Chondrocyte (in vitro differentiated cells): ENCODE results near the gene MRPL14. TPM values are rescaled to one million over a fixed set of nuclear protein-coding genes. Genes with fewer than 3 reads are reported as not detected.

Experiments used
- DNase-seq: peaks from one replicate; pipeline ENCODE4 v3.0.0; 2021; ENCODE audit warnings: mixed read lengths, low spot score
- H3K27ac Mint-ChIP-seq: one replicate; pipeline ENCODE4 v1.8.0; 2021; ENCODE audit warnings: mild to moderate bottlenecking, moderate library complexity, mixed read lengths; ENCODE audit not compliant: unreplicated experiment
- H3K27me3 Mint-ChIP-seq: 2 replicates; pipeline ENCODE4 v1.8.0; 2021; ENCODE audit warnings: low read depth, mixed read lengths
- H3K36me3 Mint-ChIP-seq: 2 replicates; pipeline ENCODE4 v1.8.0; 2021; ENCODE audit warnings: low read depth, mixed read lengths
- H3K4me1 Mint-ChIP-seq: 2 replicates; pipeline ENCODE4 v1.8.0; 2021; ENCODE audit warnings: low read depth, mild to moderate bottlenecking, mixed read lengths
- H3K4me3 Mint-ChIP-seq: one replicate; pipeline ENCODE4 v1.8.0; 2021; ENCODE audit warnings: mild to moderate bottlenecking, moderate library complexity, mixed read lengths; ENCODE audit not compliant: unreplicated experiment
- H3K9me3 Mint-ChIP-seq: 2 replicates; pipeline ENCODE4 v1.8.0; 2021; ENCODE audit warnings: low read depth, mixed read lengths
- total RNA-seq: library from RNA; stranded (reverse); gene quantifications from 3 replicates; pipeline ENCODE4 v1.2.1, GENCODE V29; 2021
- TF ChIP-seq, protein P1 (sequence below): fragments of 200-600 bp; sonication (generic); IDR thresholded peaks from 2 replicates; pipeline ENCODE4 v1.5.0; 2021; ENCODE audit warnings: antibody characterized with exemption, mild to moderate bottlenecking, moderate library complexity

MRPL14 gene
- total RNA-seq, 1 donor from 2014 or later, result 35.1 TPM

DNA sequence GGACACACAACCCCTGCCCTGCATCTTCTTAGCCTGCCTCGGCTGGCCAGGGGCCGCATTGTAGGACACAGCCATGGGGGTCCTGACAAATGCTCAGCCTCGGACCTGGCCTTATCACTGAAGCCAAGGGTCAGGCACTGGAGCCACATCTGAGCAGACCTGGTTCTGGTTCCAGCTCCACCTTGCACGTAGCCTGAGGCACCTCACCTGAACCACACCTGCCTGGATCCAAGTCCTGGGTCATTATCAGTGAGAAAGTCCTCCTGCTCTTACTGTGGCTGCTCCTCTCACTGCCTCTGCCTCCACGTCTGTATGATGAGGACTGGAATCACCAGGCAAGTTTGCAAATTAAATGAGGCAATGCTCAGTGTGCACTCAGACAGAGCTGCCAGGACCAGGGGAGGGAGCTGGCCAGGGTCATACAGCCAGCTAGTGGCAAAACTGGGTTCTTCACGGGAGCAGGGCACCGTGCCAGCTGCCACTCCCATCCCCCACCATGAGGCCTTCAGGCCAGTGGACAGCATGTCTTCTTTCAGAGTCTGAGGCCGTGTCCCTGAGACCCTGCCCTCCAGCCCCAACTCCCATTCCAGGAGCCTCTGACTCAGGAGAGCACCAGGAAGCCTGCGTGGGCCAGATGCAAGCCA is 40.2 kb downstream of the MRPL14 start:
- no peak overlapping the region for H3K27ac Mint-ChIP-seq
- H3K27me3 Mint-ChIP-seq, result no peaks in the 10 kb centered on the region
- peaks cover 4% of the 10 kb centered on the region for H3K4me1 Mint-ChIP-seq
- peaks cover 2% of the 10 kb centered on the region for H3K36me3 Mint-ChIP-seq
- TF ChIP-seq, protein P1, sequence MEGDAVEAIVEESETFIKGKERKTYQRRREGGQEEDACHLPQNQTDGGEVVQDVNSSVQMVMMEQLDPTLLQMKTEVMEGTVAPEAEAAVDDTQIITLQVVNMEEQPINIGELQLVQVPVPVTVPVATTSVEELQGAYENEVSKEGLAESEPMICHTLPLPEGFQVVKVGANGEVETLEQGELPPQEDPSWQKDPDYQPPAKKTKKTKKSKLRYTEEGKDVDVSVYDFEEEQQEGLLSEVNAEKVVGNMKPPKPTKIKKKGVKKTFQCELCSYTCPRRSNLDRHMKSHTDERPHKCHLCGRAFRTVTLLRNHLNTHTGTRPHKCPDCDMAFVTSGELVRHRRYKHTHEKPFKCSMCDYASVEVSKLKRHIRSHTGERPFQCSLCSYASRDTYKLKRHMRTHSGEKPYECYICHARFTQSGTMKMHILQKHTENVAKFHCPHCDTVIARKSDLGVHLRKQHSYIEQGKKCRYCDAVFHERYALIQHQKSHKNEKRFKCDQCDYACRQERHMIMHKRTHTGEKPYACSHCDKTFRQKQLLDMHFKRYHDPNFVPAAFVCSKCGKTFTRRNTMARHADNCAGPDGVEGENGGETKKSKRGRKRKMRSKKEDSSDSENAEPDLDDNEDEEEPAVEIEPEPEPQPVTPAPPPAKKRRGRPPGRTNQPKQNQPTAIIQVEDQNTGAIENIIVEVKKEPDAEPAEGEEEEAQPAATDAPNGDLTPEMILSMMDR, result no peak
- no peak for DNase-seq
- H3K4me3 Mint-ChIP-seq, result no peak overlapping the region
- no peaks in the 10 kb centered on the region for H3K9me3 Mint-ChIP-seq

DNA sequence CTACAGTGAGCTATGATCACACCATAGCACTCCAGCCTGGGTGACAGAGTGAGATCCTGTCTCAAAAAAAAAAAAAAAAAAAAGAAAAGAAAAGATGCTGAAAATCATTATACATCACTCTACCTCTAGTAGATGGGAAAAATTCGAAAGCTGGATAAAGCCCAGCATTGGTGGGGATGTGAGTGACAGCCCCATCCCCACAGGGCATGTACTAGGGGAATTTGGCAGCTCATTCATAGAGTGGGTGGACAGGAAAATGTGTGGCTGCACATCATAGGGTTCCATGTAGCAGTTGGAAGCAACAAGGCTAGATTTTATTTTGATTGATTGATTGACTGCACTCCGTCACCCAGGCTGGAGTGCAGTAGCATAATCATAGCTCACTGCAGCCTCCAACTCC is 42.0 kb downstream of the MRPL14 start:
- TF ChIP-seq, protein P1, result no peak
- H3K27me3 Mint-ChIP-seq, result no peaks in the 10 kb centered on the region
- peaks cover 4% of the 10 kb centered on the region for H3K4me1 Mint-ChIP-seq
- H3K27ac Mint-ChIP-seq, result no peak overlapping the region
- H3K36me3 Mint-ChIP-seq, result no peaks in the 10 kb centered on the region
- DNase-seq, result no peak
- no peak overlapping the region for H3K4me3 Mint-ChIP-seq
- no peaks in the 10 kb centered on the region for H3K9me3 Mint-ChIP-seq

DNA sequence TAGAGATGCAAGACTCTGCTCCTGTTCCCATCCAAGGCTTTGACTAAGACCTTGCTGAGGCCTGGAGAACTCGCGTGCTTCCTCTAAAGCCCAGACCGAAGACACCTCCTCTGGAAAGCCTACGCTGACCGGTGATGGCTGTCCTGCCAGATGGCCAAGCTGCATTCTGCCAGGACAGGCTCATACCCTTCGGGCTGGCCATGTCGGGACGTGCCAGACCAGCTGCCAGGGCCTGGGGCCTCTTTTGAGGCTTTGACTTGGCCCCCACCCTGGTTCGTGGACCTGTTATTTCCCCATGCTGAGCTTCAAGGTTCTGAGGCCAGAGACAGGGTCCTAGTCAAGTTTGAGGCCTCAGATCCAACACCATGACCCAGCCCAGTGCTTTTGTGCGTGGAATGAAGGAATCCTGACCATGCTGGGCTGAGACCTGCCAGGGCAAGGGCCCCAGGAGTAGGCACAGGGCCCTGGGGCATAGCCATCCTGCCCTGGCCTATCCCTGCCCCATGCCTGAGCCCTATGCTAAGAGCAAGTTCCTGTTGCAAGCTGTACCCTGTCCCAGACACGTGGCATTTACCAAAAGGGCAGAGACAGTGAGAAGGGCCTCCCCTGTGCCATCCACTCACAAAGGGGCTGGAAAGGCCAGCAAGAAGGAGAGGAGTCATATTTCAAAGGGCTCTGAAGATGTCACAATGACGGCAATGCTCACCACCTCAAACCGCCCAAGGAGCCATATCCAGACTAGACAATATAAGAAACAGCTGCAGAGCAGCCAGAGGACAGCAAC is 42.8 kb downstream of the MRPL14 start:
- no peak overlapping the region for H3K27ac Mint-ChIP-seq
- no peak for DNase-seq
- H3K4me1 Mint-ChIP-seq, result peaks cover 4% of the 10 kb centered on the region
- no peaks in the 10 kb centered on the region for H3K9me3 Mint-ChIP-seq
- H3K27me3 Mint-ChIP-seq, result no peaks in the 10 kb centered on the region
- no peak overlapping the region for H3K4me3 Mint-ChIP-seq
- no peaks in the 10 kb centered on the region for H3K36me3 Mint-ChIP-seq
- TF ChIP-seq, protein P1, result no peak

DNA sequence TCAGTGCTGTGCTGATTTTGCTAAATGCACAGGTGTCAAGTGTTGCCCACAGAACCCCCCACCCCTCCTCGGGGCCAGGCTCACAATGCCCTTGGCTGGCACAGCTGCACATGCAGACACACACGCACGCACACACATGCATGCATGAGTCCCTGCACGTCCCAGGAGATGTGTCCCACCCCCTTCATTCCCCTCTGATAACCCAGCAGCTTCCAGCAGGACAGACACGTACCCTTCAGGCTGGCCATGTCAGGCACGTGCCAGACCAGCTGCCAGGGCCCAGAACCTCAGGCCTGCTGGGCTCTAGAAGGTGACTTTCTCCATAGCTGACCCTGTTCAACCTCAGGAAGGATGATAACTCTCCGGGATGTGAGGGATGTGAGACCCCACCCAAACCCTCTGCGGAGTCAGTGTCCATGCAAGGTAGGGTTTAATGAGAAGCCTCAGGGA is 44.4 kb downstream of the MRPL14 start:
- no peak overlapping the region for H3K4me3 Mint-ChIP-seq
- TF ChIP-seq, protein P1, result no peak
- H3K9me3 Mint-ChIP-seq, result no peaks in the 10 kb centered on the region
- no peaks in the 10 kb centered on the region for H3K27me3 Mint-ChIP-seq
- no peaks in the 10 kb centered on the region for H3K36me3 Mint-ChIP-seq
- no peak for DNase-seq
- peaks cover 4% of the 10 kb centered on the region for H3K4me1 Mint-ChIP-seq
- no peak overlapping the region for H3K27ac Mint-ChIP-seq

DNA sequence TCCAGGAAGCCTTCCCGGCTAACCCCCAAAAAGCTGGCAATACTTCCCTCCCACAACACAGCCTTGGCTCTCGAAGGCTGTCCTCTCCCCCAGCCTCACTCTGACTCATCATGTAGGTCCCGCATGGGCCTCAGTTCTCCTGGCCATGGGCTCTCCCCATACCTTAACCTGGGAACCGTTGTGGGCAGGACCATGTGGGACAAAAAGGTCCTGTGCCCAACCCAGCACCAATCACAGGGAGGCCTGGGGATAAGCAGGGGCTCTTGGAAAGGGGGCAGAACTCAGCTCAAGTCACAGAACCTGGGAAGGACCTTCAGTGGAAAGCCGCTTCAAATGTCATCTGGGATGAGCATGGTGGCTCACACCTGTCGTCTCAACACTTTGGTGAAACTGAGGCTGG is 45.5 kb downstream of the MRPL14 start:
- Mint-ChIP-seq H3K27ac (no peak overlapping the region), H3K27me3 (no peaks in the 10 kb centered on the region), H3K9me3 (no peaks in the 10 kb centered on the region), H3K4me3 (no peak overlapping the region), H3K4me1 (peaks cover 1% of the 10 kb centered on the region), H3K36me3 (no peaks in the 10 kb centered on the region)
- TF ChIP-seq, protein P1, result no peak
- DNase-seq, result no peak
